Fibroblast of skin of left quadriceps (primary cell): ENCODE data around the gene REST.

ENCODE experiments used
- DNase-seq, 2 experiments: peaks; one replicate each; pipeline ENCODE4 v3.0.0-alpha.2; 2013; ENCODE audit warnings: low read depth in 2 of 2

REST gene

DNA sequence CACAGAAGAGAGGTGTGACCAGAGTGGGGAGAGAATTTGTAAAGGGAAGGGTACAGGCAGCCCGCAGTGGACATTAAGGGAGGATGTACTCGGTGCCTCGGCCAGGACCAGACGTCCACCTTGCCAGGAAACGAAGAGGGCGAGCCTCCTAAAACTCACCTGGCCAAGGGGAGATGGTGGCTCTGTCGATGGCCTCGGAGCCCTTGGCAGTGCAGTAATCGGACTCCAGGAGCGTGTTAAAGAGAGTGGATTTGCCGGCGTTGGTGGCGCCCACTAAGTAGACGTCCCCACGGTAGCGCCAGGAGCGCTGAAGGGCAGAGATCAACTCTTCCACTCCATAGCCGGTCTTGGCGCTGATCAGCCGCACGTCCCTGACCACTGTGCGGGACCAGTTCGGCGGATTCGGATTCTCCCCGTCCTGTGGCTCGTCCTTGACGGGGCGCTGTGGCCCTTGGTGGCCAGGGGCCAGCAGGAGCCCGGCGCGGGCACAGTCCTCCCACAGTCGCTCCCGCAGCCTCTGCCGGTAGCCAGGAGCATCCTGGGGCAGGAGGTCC is 68.7 kb downstream of the REST start:
- no peak for DNase-seq

GRCh38 chr4:56976837-56977320 is 69.2 kb downstream of the REST start:
- no peak for DNase-seq

- DNase-seq = peak; percentile 98
Observed at GRCh38 chr4:56977321-56978012, 69.8 kb downstream of the REST start, which contains the start of gene NOA1. NOA1 (minus strand) TSS chr4:56977606; CDS start chr4:56977585, 21 bp downstream.

DNA sequence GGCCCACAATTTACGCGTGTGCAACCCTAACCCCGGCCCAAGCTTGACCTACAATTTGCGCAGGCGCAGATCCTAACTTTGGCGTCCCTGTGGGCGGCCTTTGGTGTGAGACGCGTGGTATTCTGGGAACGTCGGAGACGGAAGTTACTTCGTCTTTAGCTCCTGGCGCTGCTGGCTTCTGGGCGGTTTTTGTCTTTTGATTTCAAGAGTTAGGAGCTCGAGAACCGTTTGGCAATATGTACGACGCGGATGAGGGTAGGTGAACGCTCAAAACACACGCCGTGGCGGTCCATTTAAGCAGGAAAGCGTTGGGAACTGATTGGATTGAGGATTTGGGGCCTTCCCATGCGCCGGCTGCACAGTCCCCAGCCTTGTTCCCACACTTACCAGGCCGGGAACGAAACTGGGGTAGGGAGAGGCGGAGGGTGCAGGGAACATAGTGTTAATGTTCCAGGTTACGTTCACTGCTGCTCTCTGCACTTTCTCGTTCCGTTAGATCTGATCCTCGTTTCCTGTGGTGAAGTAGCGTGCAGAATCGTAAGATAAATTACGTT is 71.1 kb downstream of the REST start, which contains the start of gene POLR2B:
TSS of gene POLR2B (plus strand) at position 147 of the 554 bp plus-strand sequence. CDS start at position 237, 90 bp downstream.
- DNase-seq = peak; percentile 82

DNA sequence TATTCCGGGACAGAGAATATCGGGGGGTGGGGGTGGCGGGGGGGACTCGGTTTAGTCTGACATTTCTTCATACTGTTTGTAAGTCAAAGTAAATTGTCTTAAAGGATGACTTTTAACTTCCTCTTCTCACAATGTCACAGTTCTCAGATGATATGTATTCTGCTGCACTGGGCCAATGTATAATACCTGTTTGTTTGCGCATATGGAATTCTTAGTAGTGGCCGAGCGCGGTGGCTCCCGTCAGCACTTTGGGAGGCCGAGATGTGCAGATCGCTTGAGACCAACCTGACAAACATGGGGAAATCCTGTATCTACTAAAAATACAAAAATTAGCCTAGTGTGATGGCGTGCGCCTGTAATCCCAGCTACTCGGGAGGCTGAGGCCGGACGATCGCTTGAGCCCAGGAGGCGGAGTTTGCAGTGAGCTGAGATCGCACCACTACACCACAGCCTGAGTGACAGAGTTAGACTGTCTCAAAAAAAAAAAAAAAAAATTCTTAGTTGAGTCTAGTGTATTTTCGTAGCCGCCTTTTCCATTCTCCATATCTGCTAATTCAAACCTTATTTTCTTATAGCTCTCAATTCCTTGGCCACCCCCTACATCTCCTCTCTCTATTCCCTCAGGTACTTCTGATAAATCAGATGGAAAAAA is 71.8 kb downstream of the REST start:
- no peak for DNase-seq

DNA sequence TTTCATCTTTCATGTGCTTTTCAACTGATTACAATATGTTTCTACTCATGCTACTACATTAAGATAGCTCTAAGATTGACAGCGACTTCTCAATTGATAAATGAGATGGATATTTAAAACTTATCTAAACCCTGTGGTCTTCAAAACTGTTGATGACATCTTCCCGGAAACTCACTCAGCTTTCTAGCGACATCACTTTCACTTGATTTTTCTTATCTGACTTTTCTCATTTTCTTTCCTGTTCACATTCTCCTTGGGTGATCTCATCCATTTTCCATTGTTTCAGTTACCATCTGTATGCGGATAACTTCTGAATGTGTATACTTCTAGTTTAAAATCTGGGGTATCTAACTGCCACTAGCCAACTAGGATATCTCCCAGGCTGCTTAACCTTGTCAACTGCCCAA is 74.1 kb downstream of the REST start:
- no peak for DNase-seq

GRCh38 chr4:56986192-56986591 is 78.5 kb downstream of the REST start:
- DNase-seq = no peak

DNA sequence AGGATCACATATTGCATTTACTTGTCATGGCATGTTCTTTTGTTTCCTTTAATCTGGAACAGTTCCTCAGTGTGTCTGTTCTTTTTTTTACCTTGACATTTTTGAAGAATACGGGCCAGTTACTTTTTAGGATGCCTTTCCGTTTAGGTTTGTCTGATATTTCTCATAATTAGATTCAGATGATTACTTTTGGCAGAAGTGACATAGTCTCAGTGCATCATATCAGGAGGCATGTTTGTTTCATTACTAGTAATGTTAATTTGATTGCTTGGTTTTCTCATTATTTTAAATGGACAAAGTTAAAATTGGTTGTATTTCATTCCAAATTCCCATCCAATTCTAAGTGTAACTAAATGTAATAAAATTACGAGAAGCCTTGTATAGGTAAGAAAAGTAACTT is 79.3 kb downstream of the REST start:
- DNase-seq = no peak

- DNase-seq = peak; percentile 11 to 14
Observed at GRCh38 chr4:56990109-56990905, 82.6 kb downstream of the REST start.

DNA sequence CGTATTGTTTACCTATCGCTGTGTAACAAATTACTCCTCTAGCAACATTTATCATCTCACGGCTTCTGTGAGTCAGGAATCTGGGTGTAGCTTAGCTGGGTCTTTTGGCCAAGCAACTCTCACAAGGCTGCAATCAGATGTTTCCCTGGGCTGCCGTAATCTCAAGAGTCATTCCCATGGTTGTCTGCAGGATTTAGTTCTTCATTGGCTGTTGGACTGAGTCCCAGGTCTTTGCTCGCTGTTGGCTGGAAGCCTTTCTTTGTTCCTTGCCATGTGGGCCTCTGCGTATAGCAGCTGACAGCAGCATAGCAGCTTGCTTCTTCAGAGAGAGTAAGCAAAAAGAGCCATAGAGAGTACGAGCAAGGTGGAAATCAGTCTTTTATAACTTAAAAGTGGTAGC is 87.8 kb downstream of the REST start:
- peak; percentile 73 to 79 for DNase-seq

- no peak for DNase-seq
Observed at GRCh38 chr4:56999751-57000150, 92.1 kb downstream of the REST start.

- no peak for DNase-seq
Observed at GRCh38 chr4:57013543-57014120, 105.9 kb downstream of the REST start.
